ENCODE results near the gene PFDN1. TPM values are rescaled to one million over a fixed set of nuclear protein-coding genes. Genes with fewer than 3 reads are reported as not detected.

The PFDN1 gene
- total RNA-seq, 1 experiment from 2014 or later, result 91.9 TPM

DNA sequence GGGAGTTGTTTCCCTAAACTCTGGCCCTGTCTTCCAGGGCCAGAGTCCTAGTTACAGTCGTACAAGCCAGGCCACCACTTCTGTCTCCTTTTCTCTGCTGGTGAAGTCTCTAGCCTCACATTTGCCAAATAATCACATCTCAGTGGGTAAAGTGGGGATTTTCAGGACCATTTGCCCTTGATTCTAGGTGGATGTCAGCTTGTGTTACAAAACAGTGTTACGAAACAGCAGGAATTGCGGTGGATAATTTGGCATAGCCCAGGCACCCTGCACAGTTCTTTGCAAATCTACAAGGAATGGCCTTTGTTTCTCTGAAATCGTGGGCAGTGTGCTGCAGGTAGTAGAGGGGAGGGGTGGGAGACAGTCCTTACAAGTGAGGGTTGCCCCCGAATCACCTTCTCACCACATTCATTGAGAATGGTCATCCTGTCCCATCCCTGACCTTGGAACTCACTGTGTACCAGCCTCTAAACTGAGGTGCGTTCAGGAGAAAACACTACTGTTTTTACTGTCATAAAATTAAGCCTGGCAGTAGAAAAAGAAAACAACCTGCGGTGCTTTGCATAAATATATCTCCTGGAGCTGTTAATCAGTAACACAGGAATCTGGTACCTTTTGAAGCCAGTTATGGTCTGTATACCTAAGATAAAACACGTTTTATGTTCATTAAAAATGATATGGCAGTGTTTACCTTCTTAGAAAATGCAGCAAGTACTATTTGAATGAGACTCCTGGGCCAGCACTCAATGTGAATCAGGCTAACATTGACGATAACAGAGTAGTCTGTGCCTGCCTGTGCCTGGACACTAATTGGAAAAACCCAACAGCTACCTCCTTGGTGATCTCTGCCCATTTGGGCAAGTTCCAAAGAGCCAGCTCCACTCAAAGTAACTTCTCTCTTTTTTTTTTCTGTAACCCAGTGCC lies 83.6 kb downstream of the PFDN1 start:
- intact Hi-C loops (cut with micrococcal nuclease), result no loop called here
- Histone ChIP-seq H3K36me3 (ENCODE audit: low read depth, low read length) (peaks cover 7% of the 10 kb centered on the region; the same call in 1 of the 2 replicates), H3K27me3 (ENCODE audit: low read length) (no peaks in the 10 kb centered on the region), H3K79me2 (ENCODE audit: low read length) (no peaks in the 10 kb centered on the region), H4K20me1 (ENCODE audit: low read length) (no peaks in the 10 kb centered on the region), H3K27ac (ENCODE audit: low read length) (no peak overlapping the region), H3K4me2 (ENCODE audit: low read length) (no peak overlapping the region), H3K4me1 (ENCODE audit: insufficient read depth, low read length) (peaks cover 46% of the 10 kb centered on the region), H3K9me3 (ENCODE audit: low read length) (no peaks in the 10 kb centered on the region), H3F3A (ENCODE audit: low read length, unreplicated experiment) (no peaks in the 10 kb centered on the region), H2AFZ (ENCODE audit: low read length) (no peak overlapping the region), H3K9me2 (replicated peaks; ENCODE audit: low read length) (no peaks in the 10 kb centered on the region), H3K9ac (ENCODE audit: low read length) (no peak overlapping the region), H3K4me3 (ENCODE audit: low read length) (no peak overlapping the region)
- TF ChIP-seq CTCF (conservative IDR thresholded peaks at IDR 0.05; ENCODE audit: low read depth, low read length), result no peak
- TF ChIP-seq EZH2phosphoT487 (IDR thresholded peaks at IDR 0.05; ENCODE audit: borderline replicate concordance, low read length), result no peak
- no peak for TF ChIP-seq EZH2 (IDR thresholded peaks at IDR 0.05; ENCODE audit: low read length, unreplicated experiment)
- DNase-seq (no peak), ATAC-seq (no peak)
- CTCF ChIA-PET, result no interaction called here
- no TSS peak for BruUV-seq (replicated peaks)
- POLR2A ChIA-PET (ENCODE audit: unreplicated experiment), result interaction anchor here (0.6 kb wide), 1 partner anchor 13 kb away, joined by 6 read pairs; no protein-coding TSS in a partner anchor

- DNase-seq (no peak), ATAC-seq (no peak)
- no peak overlapping the region for H3K9ac ChIP-seq (ENCODE audit: low read length)
- POLR2A ChIA-PET (ENCODE audit: unreplicated experiment), result interaction anchor here (0.6 kb wide), 1 partner anchor 129 kb away, joined by 4 read pairs; the partner anchor contains the start of gene HBEGF
- no peaks in the 10 kb centered on the region for H3K9me3 ChIP-seq (ENCODE audit: low read length)
- H3K27ac ChIP-seq (ENCODE audit: low read length), result no peak overlapping the region
- CTCF ChIA-PET, result no interaction called here
- H3K4me2 ChIP-seq (ENCODE audit: low read length), result no peak overlapping the region
- H3F3A ChIP-seq (ENCODE audit: low read length, unreplicated experiment), result no peaks in the 10 kb centered on the region
- no peaks in the 10 kb centered on the region for H3K79me2 ChIP-seq (ENCODE audit: low read length)
- peaks cover 45% of the 10 kb centered on the region for H3K4me1 ChIP-seq (ENCODE audit: insufficient read depth, low read length)
- H2AFZ ChIP-seq (ENCODE audit: low read length), result no peak overlapping the region
- BruUV-seq (replicated peaks), result no TSS peak
- no peak for TF ChIP-seq EZH2phosphoT487 (IDR thresholded peaks at IDR 0.05; ENCODE audit: borderline replicate concordance, low read length)
- TF ChIP-seq EZH2 (IDR thresholded peaks at IDR 0.05; ENCODE audit: low read length, unreplicated experiment), result no peak
- no peak for TF ChIP-seq CTCF (conservative IDR thresholded peaks at IDR 0.05; ENCODE audit: low read depth, low read length)
- peaks cover 7% of the 10 kb centered on the region; the same call in 1 of the 2 replicates for H3K36me3 ChIP-seq (ENCODE audit: low read depth, low read length)
- no peaks in the 10 kb centered on the region for H3K27me3 ChIP-seq (ENCODE audit: low read length)
- no peaks in the 10 kb centered on the region for H3K9me2 ChIP-seq (replicated peaks; ENCODE audit: low read length)
- intact Hi-C loops (cut with micrococcal nuclease), result no loop called here
- H3K4me3 ChIP-seq (ENCODE audit: low read length), result no peak overlapping the region
- no peaks in the 10 kb centered on the region for H4K20me1 ChIP-seq (ENCODE audit: low read length)
Measured at GRCh38 chr5:140217299-140218026, 85.4 kb downstream of the PFDN1 start.
